Stimulated activated CD4-positive, alpha-beta T cell treated with anti-CD3 and anti-CD28 coated beads, Interleukin-1b, Interleukin-23, amount 100 ng/mL, for 1 hour (primary cell): Measurements from ENCODE around the gene NSF.
"Not testable (repeated sequence)": the region's sequence is repeated elsewhere in the genome, so short reads cannot be mapped to it uniquely, and the experiment has no call there.

Experiments used
- DNase-seq, 2 donors: peaks; one replicate each; pipeline ENCODE4 v3.0.0-alpha.2; 2020; ENCODE audit warnings: low read depth in 2 of 2

The NSF gene

DNA sequence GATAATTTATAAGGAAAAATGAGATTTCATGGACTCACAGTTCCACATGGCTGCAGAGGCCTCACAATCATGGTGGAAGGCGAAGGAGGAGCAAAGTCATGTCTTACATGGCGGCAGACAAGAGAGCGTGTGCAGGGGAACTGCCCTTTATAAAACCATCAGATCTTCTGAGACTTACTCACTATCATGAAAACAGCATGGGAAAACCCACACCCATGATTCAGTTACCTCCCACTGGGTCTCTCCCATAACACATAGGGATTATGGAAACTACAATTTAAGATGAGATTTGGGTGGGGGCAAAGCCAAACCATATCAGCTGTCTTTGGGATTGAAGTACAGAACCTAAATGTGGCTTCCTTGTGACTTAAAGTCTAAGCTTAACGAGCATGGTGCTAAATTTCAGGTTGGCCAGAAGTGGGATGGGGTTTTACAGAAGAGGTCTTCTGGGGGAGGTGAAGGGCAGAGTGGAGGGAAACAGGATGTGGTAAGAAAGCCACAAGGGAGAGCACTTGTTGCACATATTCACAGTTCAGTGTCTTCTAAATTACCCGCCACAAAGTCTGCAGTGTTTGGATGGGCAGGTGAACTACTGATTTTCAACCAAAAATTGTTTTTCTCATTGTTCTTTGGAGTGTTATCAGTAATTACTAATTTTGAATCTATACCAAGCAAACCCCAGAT, 38.4 kb downstream of the NSF start:
- DNase-seq: not testable (repeated sequence)

DNA sequence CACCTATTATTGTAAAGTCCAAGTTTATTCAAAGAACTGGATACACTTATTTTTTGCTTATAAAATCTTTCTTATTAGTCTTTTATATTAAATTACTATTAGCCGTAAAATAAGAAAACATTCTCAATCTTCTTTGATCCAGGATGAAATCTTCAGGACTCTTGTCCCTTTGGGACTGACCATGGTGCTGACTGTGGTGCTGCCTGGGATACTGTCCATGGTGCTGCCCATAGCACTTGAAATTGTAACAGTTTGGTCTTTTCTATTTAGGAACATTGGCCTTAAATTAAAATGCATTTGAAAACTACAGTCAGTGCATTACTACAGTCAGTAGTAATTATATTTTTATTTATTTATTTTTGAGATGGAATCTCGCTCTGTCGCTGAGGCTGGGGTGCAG, 41.7 kb downstream of the NSF start:
- not testable (repeated sequence) for DNase-seq

DNA sequence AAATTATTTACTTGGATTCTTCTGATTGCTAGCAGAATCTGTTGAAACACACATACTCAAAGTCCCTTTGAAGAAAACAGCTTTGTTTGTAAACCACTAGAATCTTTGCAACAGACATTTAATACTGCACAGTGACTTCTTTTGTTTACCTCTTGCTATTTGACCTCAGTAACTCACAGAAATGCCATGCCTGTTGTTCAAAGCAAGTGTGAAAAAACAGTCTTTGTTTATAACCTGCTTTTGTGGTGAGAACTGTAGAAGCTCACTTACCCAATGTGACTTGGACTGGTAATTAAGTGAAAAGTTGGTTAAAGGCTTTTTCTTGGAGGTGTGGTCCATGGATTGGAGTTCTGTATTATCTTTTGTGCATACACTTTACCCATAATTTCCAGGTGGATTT, 44.4 kb downstream of the NSF start:
- not testable (repeated sequence) for DNase-seq

DNA sequence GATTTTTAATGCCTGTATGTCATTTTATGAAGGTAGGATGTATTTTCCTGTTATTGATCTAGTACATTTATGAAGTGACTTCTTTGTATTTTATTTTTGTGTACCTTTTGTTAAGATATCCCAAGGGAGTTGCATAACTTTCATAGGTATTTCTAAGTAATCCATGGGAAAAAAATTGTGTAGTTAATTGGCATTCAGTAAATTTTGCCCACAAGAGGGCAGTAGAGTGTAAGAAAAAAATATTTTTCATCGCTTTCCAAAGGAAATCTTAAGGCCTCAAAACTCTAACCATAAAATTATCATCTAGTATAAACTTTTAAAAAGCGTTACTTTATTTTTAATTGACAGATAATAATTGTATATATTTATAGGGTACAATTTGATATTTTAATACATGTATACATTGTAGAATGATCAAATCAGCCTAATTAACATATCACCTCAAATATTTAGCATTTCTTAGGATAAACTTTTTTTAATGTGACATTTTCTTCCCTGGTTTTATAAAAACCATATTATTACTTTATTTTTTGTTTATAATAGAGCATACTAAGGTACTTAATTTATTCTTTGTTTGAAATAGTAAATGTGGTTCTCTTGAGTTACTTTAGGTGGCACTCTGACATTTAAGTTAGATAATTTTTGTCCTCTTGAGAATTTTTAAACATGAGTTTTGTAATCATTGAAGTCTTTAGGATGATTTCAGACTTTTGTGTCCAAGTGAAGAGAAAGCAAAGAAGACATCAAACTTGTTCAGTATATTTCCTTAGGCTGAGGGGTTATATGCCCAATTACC, 51.6 kb downstream of the NSF start:
- not testable (repeated sequence) for DNase-seq

DNA sequence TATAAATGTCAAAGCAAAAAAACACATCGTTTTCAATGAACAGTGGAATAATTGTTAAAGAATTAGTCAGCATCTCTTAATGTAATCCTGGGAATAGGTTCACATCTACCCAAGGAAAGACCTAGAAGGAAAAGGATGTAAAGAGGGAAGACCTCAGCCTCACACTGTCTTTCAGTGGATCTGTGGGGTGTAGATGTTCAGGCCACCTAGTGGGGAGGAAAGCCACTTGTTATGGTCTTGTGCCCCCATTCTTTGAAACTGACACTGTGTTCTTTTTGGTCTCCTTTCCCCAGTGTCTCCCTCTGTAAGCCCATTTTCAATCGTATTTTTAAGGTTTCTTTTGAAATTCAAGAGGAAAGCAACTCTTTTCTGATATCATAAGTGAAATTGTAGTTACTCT, 56.8 kb downstream of the NSF start:
- not testable (repeated sequence) for DNase-seq

DNA sequence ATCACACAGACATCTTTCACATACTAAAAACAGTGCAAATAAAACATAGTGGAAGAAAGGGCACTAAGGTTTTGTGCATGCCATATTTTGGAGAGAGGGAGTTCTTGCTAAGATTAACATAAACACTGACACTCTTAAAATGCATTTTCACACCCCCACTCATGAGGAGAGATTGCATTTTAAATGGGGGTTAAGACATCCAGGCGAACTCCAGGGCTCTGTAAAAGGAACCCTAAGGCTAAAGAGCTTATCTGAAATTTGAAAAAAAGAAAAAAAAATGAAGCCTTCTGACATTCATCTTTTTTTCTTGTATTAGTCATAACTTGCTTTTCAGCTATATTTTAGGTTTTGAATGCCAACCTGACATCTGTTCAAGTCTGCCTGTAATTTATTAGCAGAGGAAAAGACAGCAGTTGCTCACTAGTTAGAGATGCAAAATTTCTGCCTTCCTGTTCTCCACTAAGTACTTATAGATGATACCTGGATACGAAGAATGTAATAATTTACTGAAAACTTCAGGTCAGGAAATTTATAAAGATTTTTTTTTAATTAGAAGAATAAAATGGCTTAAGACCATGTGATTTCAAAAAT, 57.3 kb downstream of the NSF start:
- DNase-seq: not testable (repeated sequence)

DNA sequence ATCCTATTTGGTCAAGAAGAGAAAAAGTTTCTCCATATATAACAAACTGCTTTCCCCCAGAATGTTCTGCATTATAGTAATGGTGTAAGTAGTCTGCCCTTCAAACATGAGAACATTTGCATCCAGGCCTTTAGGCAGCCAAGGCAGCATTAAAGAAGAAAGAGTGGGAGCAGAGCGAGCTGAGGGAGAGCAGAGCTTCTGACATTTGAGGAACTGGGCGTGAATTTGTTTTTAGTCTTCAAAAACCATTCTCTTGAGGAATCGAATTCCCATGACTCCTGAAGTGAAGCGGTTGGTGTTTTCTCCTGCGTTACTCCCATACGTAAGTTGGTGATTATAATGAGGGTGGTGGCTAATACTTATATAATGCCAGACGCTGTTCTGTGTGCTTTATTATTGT, 58.8 kb downstream of the NSF start:
- DNase-seq: not testable (repeated sequence)

DNA sequence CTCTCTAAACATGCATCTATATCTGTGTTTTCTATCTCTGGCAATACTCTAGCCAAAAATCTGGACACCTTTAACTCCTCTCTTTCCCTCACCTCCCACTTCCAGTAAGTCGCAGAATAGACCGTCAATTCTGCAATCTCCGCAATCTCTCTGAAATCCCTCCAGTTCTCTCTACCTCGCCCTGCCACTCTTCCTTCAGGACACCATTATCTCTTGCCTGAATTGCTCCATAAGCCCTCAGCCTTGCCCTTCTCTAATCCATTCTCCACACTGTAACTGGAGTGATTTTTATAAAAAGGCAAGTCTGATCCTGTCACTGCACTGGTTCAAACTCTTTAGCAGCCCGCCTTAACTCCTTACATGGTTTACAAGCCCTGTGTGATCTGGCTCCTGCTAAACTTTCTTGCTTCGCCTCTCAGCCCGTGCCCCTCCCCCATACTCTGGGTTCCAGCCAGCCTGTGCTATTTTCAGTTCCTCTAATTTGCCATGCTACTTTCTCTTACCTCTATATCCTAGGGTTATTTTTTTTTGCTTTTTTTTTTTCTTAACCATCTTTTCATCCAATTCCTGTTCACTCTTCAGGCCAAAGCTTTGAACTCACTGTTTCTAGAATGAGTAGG, 61.7 kb downstream of the NSF start:
- DNase-seq: not testable (repeated sequence)

DNA sequence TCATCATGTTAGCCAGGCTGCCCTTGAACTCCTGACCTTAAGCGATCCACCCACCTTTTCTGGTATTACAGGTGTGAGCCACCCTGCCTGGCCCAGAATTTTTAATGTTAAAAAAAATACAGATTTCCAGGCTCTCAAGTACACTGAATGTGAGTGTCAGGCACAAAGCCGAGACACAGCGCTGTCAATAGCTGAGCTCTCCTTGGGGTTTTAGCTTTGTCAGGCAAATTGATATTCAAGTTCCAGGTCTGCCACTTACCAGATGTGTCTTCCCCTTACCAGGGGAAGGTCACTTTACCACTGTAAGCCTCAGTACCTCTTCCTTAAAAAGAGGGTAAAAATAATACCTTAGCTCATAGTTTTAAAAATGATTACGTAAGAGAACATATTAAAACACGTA, 67.8 kb downstream of the NSF start:
- DNase-seq: not testable (repeated sequence)

DNA sequence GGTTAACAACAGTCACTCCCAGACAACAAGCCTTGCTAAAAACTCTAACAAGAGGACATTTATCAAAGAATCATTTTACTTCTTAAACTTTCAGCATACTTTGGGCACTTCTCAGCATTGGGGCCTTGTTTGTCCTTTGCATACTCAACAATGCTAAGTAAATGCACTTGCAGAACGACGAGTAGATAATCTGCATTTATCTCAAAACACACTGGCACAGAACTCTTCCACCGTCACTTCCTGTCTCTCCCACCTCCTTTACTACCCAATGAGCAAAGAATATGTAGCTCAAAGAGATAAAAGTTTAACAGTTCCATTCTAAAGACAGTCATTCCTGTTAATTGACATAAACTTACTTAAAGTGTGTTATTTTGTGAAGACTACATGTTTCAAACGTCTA, 69.2 kb downstream of the NSF start:
- DNase-seq: not testable (repeated sequence)

DNA sequence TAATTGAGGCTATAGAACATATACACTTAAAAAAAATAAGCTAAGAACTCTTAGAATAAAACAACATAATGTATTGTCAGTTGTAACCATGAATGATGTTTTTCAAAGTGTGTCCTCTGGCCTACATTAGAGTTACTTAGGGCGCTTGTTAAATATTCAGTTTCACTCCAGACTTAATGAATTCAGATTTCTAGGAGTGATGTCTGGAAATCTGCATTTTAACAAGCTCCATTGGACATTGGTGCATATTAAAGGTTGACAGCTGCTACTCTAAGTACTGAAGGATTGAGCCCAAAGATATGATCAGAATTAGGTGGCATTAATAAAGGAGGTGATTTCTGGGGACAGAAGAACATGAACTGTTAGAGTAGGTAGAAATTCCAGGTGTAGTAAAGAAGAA, 72.7 kb downstream of the NSF start:
- not testable (repeated sequence) for DNase-seq

DNA sequence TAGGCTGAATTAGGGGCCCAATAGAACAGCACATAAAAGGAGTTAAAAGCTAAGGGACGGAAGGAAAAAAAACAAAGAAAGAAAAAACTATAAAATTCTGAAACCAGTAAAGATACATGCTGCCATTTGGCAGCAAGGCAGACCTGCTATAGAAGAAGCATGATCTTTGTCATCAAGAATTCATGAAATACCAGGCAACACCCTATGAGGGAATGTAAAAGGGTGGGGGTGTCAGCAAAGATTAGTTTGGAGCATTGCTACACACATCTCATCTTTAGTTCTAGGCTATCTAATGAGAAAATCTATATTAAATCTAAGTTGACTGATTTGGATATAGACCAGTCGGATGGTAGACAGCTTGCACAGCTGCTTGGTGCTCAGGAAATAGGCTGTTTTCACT, 73.1 kb downstream of the NSF start:
- DNase-seq: not testable (repeated sequence)

DNA sequence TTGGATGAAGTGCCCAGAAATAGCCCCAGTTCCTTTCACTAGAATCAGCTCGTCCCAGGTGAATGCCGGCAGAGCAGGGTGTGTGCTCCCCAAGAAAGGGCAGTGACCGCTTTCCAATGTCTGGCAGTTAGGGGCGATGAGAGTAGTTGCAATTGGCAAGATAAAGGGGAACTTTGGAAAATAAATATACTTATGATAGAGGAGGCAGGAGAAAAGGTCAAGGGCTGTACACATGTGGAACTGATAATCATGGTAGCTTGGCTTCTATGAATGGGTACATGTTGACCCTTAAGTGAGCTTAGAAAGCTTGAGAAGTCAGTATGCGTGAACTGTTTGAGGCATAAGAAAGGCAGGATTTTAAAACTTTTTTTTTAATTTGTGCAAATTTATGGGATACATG, 75.5 kb downstream of the NSF start:
- not testable (repeated sequence) for DNase-seq

DNA sequence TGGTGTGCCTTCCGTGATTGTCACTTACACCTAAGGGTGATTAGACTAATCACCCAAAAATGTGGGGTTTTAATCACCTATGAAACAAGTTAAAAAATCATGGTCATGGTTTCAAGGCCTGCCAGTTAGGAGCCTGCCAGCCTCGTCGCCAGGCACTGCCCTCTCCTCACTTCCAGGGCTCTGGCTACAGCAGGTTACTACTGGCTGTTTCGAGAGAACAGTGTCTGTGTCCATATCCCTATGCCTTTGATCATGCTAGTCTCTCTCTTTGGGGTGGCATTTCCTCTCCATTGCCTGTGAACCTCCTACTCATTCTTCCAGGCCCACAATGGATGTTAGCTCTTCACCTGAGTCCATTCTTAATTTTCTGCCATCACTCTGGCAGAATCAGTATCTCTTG, 80.3 kb downstream of the NSF start:
- not testable (repeated sequence) for DNase-seq

DNA sequence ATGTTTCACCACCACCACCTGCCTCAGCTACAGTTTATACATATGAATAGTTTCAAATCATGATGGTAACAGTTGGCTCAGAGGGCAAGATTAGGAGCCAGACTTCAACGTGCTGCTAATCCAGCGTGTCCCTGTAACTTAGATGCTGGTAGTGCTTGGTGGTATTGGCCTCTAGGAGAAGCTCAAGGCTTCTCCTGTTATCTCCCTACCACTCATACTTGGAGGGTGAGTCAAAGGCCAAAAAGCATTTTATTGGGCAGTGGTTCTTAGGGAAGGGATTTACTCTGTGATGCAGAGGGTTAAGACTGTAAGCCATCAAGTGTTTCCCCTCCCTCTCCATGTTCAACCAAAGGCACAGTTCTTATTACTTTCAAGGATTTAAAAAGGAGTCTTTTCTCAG, 82.3 kb downstream of the NSF start:
- DNase-seq: not testable (repeated sequence)

DNA sequence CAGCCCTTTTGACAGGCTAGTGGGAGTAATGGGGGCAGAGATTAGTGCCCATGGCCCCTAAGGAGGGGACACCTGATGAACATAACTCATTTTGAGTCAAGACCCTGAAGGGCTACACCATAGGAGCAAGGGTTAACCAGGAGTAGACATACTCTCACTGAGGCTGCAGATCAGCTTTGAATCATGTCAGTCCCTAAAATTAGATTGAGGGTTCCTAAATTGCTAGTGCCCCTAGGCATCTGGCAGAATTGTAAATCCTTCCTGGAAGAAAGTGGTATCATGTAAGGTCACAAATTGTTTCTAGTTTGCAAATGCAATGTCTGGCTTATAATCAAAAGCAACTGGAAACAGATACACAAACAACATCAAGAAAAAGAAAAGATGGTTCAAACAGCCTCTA, 87.3 kb downstream of the NSF start:
- not testable (repeated sequence) for DNase-seq

DNA sequence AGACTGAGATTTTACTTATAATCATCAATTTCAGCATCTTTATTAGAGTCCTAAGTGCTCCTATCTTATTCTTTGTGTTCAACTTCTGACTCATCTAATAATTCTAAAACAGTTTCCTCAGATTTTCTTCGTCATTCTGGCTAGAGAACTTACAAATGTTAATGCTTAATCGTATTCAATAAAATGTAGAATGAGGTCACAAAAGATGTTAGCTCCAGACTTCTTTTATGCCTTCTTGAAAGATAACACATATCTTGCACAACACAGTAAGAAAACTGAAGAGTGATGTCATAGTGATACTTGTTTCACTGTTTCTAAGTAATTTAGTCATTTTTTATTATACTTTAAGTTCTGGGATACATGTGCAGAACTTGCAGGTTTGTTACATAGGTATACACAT, 93.2 kb downstream of the NSF start:
- DNase-seq: not testable (repeated sequence)

DNA sequence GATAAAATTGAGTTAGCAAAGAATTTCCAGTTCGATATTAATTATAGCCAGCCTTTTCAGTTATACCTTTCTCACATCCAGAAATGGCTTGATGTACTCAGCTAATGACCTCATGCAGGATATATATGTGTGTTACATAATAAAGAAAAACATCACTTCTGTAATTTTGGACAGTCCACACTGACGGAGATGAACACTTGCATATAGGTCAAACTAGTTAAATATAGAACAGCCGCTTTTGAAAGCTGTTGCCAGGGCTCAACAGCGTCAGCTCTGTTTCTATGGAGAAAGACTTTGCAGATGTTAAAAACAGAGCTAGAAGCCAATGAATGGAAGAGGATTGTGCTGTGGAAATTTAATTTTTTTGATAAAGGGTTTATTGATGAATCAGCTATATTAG, 94.8 kb downstream of the NSF start:
- DNase-seq: not testable (repeated sequence)

DNA sequence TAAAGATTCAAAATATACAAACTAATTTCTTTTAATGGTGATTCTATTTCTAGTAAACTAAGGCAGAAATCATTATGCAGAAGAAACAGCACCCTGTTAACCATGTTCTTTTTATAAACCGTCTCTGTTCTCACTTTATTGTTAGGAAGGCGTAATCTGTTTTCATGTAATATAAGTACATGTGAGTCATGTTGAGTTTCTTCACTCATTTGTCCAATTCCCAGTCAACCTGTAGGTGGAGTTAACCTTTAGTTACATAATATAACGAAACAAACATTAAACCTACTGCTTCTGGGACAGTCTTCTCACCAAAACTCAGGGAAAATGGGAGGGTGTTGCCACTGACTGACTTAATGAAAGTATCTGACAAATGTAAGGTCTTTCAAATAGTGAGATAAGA, 101.7 kb downstream of the NSF start:
- DNase-seq: not testable (repeated sequence)

DNA sequence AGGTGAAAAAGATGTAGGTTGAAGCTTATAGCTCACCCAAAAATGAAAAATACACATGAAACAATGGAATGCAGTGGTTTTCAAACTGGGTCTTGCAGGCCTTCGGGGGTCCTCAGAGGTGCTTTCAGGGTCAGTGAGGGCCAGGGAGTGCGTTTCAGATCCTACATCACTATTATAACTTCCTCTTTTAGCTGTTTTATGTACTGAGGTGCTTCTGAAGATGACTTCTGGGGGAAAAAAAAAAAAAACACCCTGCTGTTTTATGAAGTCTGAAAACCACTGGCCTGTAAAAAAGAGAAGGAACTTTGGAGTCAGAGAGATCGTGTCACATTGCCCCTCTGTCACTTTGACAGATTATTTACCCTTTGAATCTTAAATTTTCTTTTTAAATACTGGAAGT, 102.8 kb downstream of the NSF start:
- DNase-seq: not testable (repeated sequence)

DNA sequence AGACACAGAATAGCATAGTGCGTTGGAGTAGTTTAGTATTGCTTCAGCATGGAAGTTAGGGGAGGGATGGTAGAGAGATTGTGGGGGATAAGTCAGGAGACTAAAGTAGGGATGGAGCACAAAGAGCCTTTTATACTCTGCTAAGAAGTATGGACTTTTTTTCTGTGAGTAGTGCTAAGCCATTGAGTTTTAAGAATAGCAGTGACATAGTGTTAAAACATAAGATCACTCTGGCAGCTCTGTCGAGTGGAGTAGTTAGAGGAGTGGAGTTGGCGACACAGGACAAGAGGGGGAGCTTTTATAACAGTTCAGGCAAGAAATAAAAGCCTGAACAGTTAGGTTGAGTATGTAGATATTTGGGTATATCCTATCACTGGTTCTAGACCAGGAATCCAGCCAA, 106.1 kb downstream of the NSF start:
- not testable (repeated sequence) for DNase-seq

DNA sequence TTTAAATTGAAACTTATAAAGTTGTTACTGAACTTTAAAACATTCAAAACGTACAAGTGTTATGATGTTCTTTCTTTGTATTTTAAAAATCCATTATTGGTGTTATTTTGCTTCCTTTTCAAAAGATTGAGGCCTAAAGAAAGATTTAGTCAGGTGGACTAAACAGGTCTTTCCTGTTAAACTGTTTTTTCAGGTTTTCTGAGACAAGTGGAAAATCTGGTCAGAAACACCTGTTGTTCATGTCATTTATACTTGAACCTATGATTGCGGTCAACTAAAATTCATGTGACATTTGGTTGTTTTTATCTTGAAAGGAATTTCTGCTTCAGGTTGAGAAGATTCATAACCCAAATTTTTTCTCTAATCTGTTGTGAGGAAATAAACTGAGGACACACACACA, 108.5 kb downstream of the NSF start:
- not testable (repeated sequence) for DNase-seq
